HEK293 (cell line): ENCODE data around the gene PAPSS2.

ENCODE experiments used
- CTCF ChIA-PET: fragments of 350-600 bp; formaldehyde crosslinking; extraction: SDS; loops from one replicate; lab custom pipeline; 2021; ENCODE audit warnings: antibody characterized with exemption; lab: Yijun Ruan, JAX
- POLR2A ChIA-PET: fragments of 300-600 bp; formaldehyde crosslinking; extraction: SDS; loops from one replicate; lab custom pipeline; 2020; ENCODE audit warnings: antibody characterized with exemption, inconsistent platforms; lab: Yijun Ruan, JAX
- H3K27ac ChIP-seq: fragments of 200-500 bp; sonication (Bioruptor generic); 2 replicates; pipeline ENCODE4 v1.5.1; 2014; ENCODE audit warnings: low read depth, low read length, control low read depth, inconsistent platforms; ENCODE audit errors: extremely low read depth
- H3K36me3 ChIP-seq, 2 experiments: fragments of 200-500 bp in 1 of 2; sonication (Bioruptor generic) in 1 of 2; 1 replicate in 1 of 2; 2 replicates in 1 of 2; pipeline ENCODE4 v1.5.1; 2014 to 2017; ENCODE audit warnings: inconsistent platforms in 2 of 2, low read length in 2 of 2; ENCODE audit not compliant: control insufficient read depth in 2 of 2, insufficient read depth in 1 of 2
- H3K4me1 ChIP-seq: fragments of 200-500 bp; sonication (Bioruptor generic); 2 replicates; pipeline ENCODE4 v1.5.1; 2014; ENCODE audit warnings: mild to moderate bottlenecking, low read length, inconsistent platforms; ENCODE audit not compliant: control insufficient read depth, insufficient read depth
- H3K4me3 ChIP-seq: 2 replicates; pipeline ENCODE4 v1.5.1; 2011; ENCODE audit warnings: low read depth, mild to moderate bottlenecking, control low read depth, low read length, moderate library complexity
- H3K9me3 ChIP-seq: fragments of 200-500 bp; sonication (Bioruptor generic); 2 replicates; pipeline ENCODE4 v1.5.1; 2014; ENCODE audit warnings: low read depth, low read length, inconsistent platforms; ENCODE audit not compliant: control insufficient read depth, insufficient read depth
- CTCF ChIP-seq: fragments of 450-650 bp; formaldehyde crosslinking; IDR thresholded peaks from 2 replicates; pipeline ENCODE4 v1.5.1; 2016; ENCODE audit warnings: missing biosample characterization, missing genetic modification characterization
- EGR2 ChIP-seq: fragments of 450-650 bp; formaldehyde crosslinking; IDR thresholded peaks from 2 replicates; pipeline ENCODE4 v1.5.1; 2016; ENCODE audit warnings: low read depth, missing biosample characterization, missing genetic modification characterization
- KLF1 ChIP-seq: fragments of 450-650 bp; formaldehyde crosslinking; IDR thresholded peaks from 2 replicates; pipeline ENCODE4 v1.5.1; 2016; ENCODE audit warnings: missing biosample characterization, missing genetic modification characterization
- MYNN ChIP-seq: fragments of 450-650 bp; formaldehyde crosslinking; IDR thresholded peaks from 2 replicates; pipeline ENCODE4 v1.5.1; 2016; ENCODE audit warnings: missing biosample characterization, missing genetic modification characterization, borderline replicate concordance
- PRDM10 ChIP-seq: fragments of 450-650 bp; formaldehyde crosslinking; IDR thresholded peaks from 2 replicates; pipeline ENCODE4 v1.5.1; 2016; ENCODE audit warnings: missing biosample characterization, missing genetic modification characterization
- ZBTB17 ChIP-seq: fragments of 450-650 bp; formaldehyde crosslinking; IDR thresholded peaks from 2 replicates; pipeline ENCODE4 v1.5.1; 2016; ENCODE audit warnings: missing biosample characterization, missing genetic modification characterization
- ZBTB49 ChIP-seq: fragments of 450-650 bp; formaldehyde crosslinking; IDR thresholded peaks from 2 replicates; pipeline ENCODE4 v1.5.1; 2016; ENCODE audit warnings: missing biosample characterization, missing genetic modification characterization, low read depth
- ZNF138 ChIP-seq: fragments of 450-650 bp; formaldehyde crosslinking; IDR thresholded peaks from 2 replicates; pipeline ENCODE4 v1.5.1; 2016; ENCODE audit warnings: missing biosample characterization, missing genetic modification characterization, borderline replicate concordance
- ZNF184 ChIP-seq: fragments of 450-650 bp; IDR thresholded peaks from 2 replicates; pipeline ENCODE4 v1.5.1; 2018; ENCODE audit warnings: missing biosample characterization, mild to moderate bottlenecking, missing genetic modification characterization
- ZNF19 ChIP-seq: fragments of 450-650 bp; formaldehyde crosslinking; IDR thresholded peaks from 2 replicates; pipeline ENCODE4; 2016; ENCODE audit warnings: missing biosample characterization, missing genetic modification characterization, low read depth
- ZNF223 ChIP-seq: fragments of 450-650 bp; formaldehyde crosslinking; IDR thresholded peaks from 2 replicates; pipeline ENCODE4 v1.5.1; 2016; ENCODE audit warnings: missing biosample characterization, missing genetic modification characterization
- ZNF239 ChIP-seq: fragments of 450-650 bp; formaldehyde crosslinking; IDR thresholded peaks from 2 replicates; pipeline ENCODE4 v1.5.1; 2016; ENCODE audit warnings: missing biosample characterization, missing genetic modification characterization
- ZNF311 ChIP-seq: fragments of 450-650 bp; formaldehyde crosslinking; IDR thresholded peaks from 2 replicates; pipeline ENCODE4 v1.5.1; 2017; ENCODE audit warnings: missing biosample characterization, missing genetic modification characterization, borderline replicate concordance
- ZNF404 ChIP-seq: fragments of 450-650 bp; formaldehyde crosslinking; IDR thresholded peaks from 2 replicates; pipeline ENCODE4 v1.5.1; 2017; ENCODE audit warnings: missing biosample characterization, missing genetic modification characterization
- ZNF426 ChIP-seq: fragments of 450-650 bp; formaldehyde crosslinking; IDR thresholded peaks from 2 replicates; pipeline ENCODE4 v1.5.1; 2017; ENCODE audit warnings: missing biosample characterization, missing genetic modification characterization, mild to moderate bottlenecking, inconsistent platforms, moderate library complexity
- ZNF529 ChIP-seq: fragments of 450-650 bp; formaldehyde crosslinking; IDR thresholded peaks from 2 replicates; pipeline ENCODE4 v1.5.1; 2017; ENCODE audit warnings: missing genetic modification characterization, missing biosample characterization; ENCODE audit not compliant: insufficient replicate concordance
- ZNF571 ChIP-seq: fragments of 450-650 bp; formaldehyde crosslinking; IDR thresholded peaks from 2 replicates; pipeline ENCODE4 v1.5.0; 2017; ENCODE audit warnings: missing biosample characterization, missing genetic modification characterization
- ZNF626 ChIP-seq: fragments of 450-650 bp; sonication (Bioruptor Pico); formaldehyde crosslinking; IDR thresholded peaks from 2 replicates; pipeline ENCODE4 v1.5.1; 2018; ENCODE audit warnings: missing biosample characterization, missing genetic modification characterization, inconsistent platforms
- ZNF645 ChIP-seq: fragments of 450-650 bp; formaldehyde crosslinking; IDR thresholded peaks from 2 replicates; pipeline ENCODE4; 2016; ENCODE audit warnings: missing biosample characterization, missing genetic modification characterization

Gene PAPSS2

GRCh38 chr10:87712913-87713616 is 53.4 kb downstream of the PAPSS2 start (continued):
- TF ChIP-seq ZBTB49 (no peak), ZNF426 (no peak)

GRCh38 chr10:87713707-87714106 is 54.0 kb downstream of the PAPSS2 start:
- H3K36me3 ChIP-seq: peaks cover 7 to 60% of the 10 kb centered on the region in 2 experiments; a peak in 2 of 3 replicates
- TF ChIP-seq ZBTB17 (tag by site-specific recombination) (no peak), ZNF223 (tag by site-specific recombination) (no peak), ZNF138 (tag by site-specific recombination) (no peak), ZNF626 (tag by site-specific recombination) (no peak), ZNF404 (tag by site-specific recombination) (no peak), ZNF184 (tag by site-specific recombination) (no peak), KLF1 (no peak), ZNF19 (tag by site-specific recombination) (no peak), ZNF529 (tag by site-specific recombination) (no peak), CTCF (tag by site-specific recombination) (no peak), PRDM10 (tag by site-specific recombination) (no peak), ZNF645 (tag by site-specific recombination) (no peak), ZNF571 (tag by site-specific recombination) (no peak), ZNF311 (tag by site-specific recombination) (no peak), ZNF239 (no peak), EGR2 (tag by site-specific recombination) (no peak), MYNN (tag by site-specific recombination) (no peak), ZBTB49 (no peak)
- H3K9me3 ChIP-seq: no peaks in the 10 kb centered on the region
- POLR2A ChIA-PET: no interaction called here
- no peaks in the 10 kb centered on the region for H3K4me1 ChIP-seq
- no peak overlapping the region for H3K4me3 ChIP-seq
- no peak overlapping the region for H3K27ac ChIP-seq
- CTCF ChIA-PET: no interaction called here
